Neural cell (in vitro differentiated cells): ENCODE measurements around the gene AK5. TPM values are rescaled to one million over a fixed set of nuclear protein-coding genes. Genes with fewer than 3 reads are reported as not detected.

ENCODE experiments used
- H2AFZ ChIP-seq: fragments of 200-600, 300-800 bp; sonication (generic), shearing (Covaris generic); 2 replicates; pipeline ENCODE4 v1.6.0; 2014; ENCODE audit warnings: low read depth, mild to moderate bottlenecking, antibody characterized with exemption, low read length, moderate library complexity
- H3F3A ChIP-seq: fragments of 200-600 bp; shearing (Covaris generic); 2 replicates; pipeline ENCODE4 v1.6.1; 2016; ENCODE audit warnings: mild to moderate bottlenecking, moderate library complexity, mixed read lengths, antibody characterized with exemption, low read length; ENCODE audit not compliant: insufficient read depth, poor library complexity, severe bottlenecking
- H3K27ac ChIP-seq: fragments of 200-600, 300-800 bp; sonication (generic), shearing (Covaris generic); 2 replicates; pipeline ENCODE4 v1.5.1; 2014; ENCODE audit warnings: mild to moderate bottlenecking, low read length, moderate library complexity
- H3K27me3 ChIP-seq: fragments of 300-800, 200-600 bp; sonication (generic), shearing (Covaris generic); 2 replicates; pipeline ENCODE4 v1.6.0; 2014; ENCODE audit warnings: mild to moderate bottlenecking, low read depth, low read length, moderate library complexity; ENCODE audit not compliant: insufficient read depth
- H3K36me3 ChIP-seq: fragments of 300-800, 200-600 bp; sonication (generic), shearing (Covaris generic); 2 replicates; pipeline ENCODE4 v1.5.1; 2014; ENCODE audit warnings: mild to moderate bottlenecking, antibody characterized with exemption, low read length, moderate library complexity; ENCODE audit not compliant: insufficient read depth
- H3K4me2 ChIP-seq: fragments of 300-800, 200-600 bp; sonication (generic), shearing (Covaris generic); 2 replicates; pipeline ENCODE4 v1.6.0; 2014; ENCODE audit warnings: mild to moderate bottlenecking, low read length
- H3K4me3 ChIP-seq: fragments of 300-800, 200-600 bp; sonication (generic), shearing (Covaris generic); 2 replicates; pipeline ENCODE4 v1.5.1; 2014; ENCODE audit warnings: mild to moderate bottlenecking, low read length, moderate library complexity
- H3K79me2 ChIP-seq: fragments of 200-600 bp; shearing (Covaris generic); replicated peaks from 2 replicates; pipeline ENCODE4 v1.6.0; 2014; ENCODE audit warnings: mild to moderate bottlenecking, low read length, moderate library complexity; ENCODE audit not compliant: insufficient read depth
- H3K9ac ChIP-seq: fragments of 300-800, 200-600 bp; sonication (generic), shearing (Covaris generic); 2 replicates; pipeline ENCODE4 v1.6.1; 2016; ENCODE audit warnings: mild to moderate bottlenecking, low read length, mixed read lengths
- H3K9me2 ChIP-seq: fragments of 200-600 bp; shearing (Covaris generic); 2 replicates; pipeline ENCODE4 v1.6.1; 2016; ENCODE audit warnings: mild to moderate bottlenecking, low read length, mixed read lengths; ENCODE audit not compliant: insufficient read depth
- H3K9me3 ChIP-seq: fragments of 200-600, 300-800 bp; sonication (generic), shearing (Covaris generic); 2 replicates; pipeline ENCODE4 v1.6.1; 2016; ENCODE audit warnings: mild to moderate bottlenecking, mixed run types, low read length, moderate library complexity, mixed read lengths
- H4K20me1 ChIP-seq: fragments of 200-600 bp; shearing (Covaris generic); 2 replicates; pipeline ENCODE4 v1.6.1; 2016; ENCODE audit warnings: mild to moderate bottlenecking, mixed run types; ENCODE audit not compliant: insufficient read depth
- EP300 ChIP-seq: fragments of 450-650 bp; conservative IDR thresholded peaks from 2 replicates; pipeline ENCODE4 v1.6.1; 2014; ENCODE audit warnings: antibody characterized with exemption, mild to moderate bottlenecking, moderate library complexity; ENCODE audit not compliant: poor library complexity, severe bottlenecking
- EZH2 ChIP-seq: fragments of 200-600, 300-800 bp; shearing (Covaris generic), sonication (generic); IDR thresholded peaks from 2 replicates; pipeline ENCODE4 v1.6.1; 2014; ENCODE audit warnings: antibody characterized with exemption, low read length, borderline replicate concordance, mild to moderate bottlenecking; ENCODE audit not compliant: insufficient read depth, poor library complexity, severe bottlenecking
- MXI1 ChIP-seq: fragments of 450-650 bp; conservative IDR thresholded peaks from 2 replicates; pipeline ENCODE4 v1.6.1; 2014; ENCODE audit warnings: antibody characterized with exemption, mild to moderate bottlenecking; ENCODE audit not compliant: poor library complexity, severe bottlenecking
- POLR2AphosphoS5 ChIP-seq: IDR thresholded peaks from 2 replicates; pipeline ENCODE4 v1.6.1; 2012
- RAD21 ChIP-seq: fragments of 450-650 bp; conservative IDR thresholded peaks from 2 replicates; pipeline ENCODE4 v1.6.1; 2014; ENCODE audit warnings: antibody characterized with exemption, mild to moderate bottlenecking, moderate library complexity
- SMC3 ChIP-seq: fragments of 450-650 bp; conservative IDR thresholded peaks from 2 replicates; pipeline ENCODE4 v1.6.1; 2014; ENCODE audit warnings: antibody characterized with exemption, mild to moderate bottlenecking, moderate library complexity; ENCODE audit not compliant: poor library complexity
- TAF1 ChIP-seq: IDR thresholded peaks from 2 replicates; pipeline ENCODE4 v1.6.1; 2012; ENCODE audit warnings: low read depth
- polyA plus RNA-seq: library from polyadenylated mRNA; depleted of rRNA; stranded (reverse); fragments of >200 nt; gene quantifications from 2 replicates; pipeline ENCODE4 v1.2.3, GENCODE V29; 2014
- TF ChIP-seq, protein P1 (sequence below): fragments of 450-650 bp; IDR thresholded peaks from 2 replicates; pipeline ENCODE4 v1.5.1; 2014; ENCODE audit warnings: antibody characterized with exemption, mild to moderate bottlenecking, moderate library complexity; ENCODE audit not compliant: poor library complexity, severe bottlenecking
- TF ChIP-seq, protein P2 (sequence below): IDR thresholded peaks from 2 replicates; pipeline ENCODE4 v1.6.1; 2012; ENCODE audit warnings: borderline replicate concordance

The AK5 gene
- polyA plus RNA-seq, 1 donor from 2014 or later, result 7.1 TPM

DNA sequence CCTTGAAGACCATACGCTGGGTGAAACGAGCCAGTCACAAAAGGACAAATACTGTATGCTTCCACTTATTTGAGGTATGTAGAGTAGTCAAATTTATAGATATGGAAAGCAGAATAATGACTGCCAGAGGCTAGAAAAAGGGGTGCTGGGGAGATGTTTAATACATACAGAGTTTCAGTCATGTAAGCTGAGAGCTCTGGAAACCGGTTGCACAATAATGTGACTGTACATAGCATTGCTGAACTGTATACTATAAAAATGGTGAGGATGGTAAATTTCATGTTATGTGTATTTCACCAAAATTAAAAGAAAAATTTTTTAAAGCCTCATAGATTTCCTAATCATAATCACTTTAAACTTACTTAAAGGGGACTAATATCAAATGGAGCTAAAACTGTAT, 289.8 kb downstream of the AK5 start:
- no peak overlapping the region for H3K9ac ChIP-seq
- H3K36me3 ChIP-seq, result peaks cover 5% of the 10 kb centered on the region
- H2AFZ ChIP-seq, result no peak overlapping the region
- no peak overlapping the region for H3K4me3 ChIP-seq
- no peaks in the 10 kb centered on the region for H3F3A ChIP-seq
- H3K27me3 ChIP-seq, result no peaks in the 10 kb centered on the region
- H3K27ac ChIP-seq, result no peak overlapping the region
- H3K9me2 ChIP-seq, result no peaks in the 10 kb centered on the region
- H3K9me3 ChIP-seq, result no peaks in the 10 kb centered on the region
- H4K20me1 ChIP-seq, result no peaks in the 10 kb centered on the region
- TF ChIP-seq TAF1 (no peak), POLR2AphosphoS5 (no peak), EZH2 (no peak), SMC3 (no peak), EP300 (no peak), MXI1 (no peak)
- TF ChIP-seq, protein P1, sequence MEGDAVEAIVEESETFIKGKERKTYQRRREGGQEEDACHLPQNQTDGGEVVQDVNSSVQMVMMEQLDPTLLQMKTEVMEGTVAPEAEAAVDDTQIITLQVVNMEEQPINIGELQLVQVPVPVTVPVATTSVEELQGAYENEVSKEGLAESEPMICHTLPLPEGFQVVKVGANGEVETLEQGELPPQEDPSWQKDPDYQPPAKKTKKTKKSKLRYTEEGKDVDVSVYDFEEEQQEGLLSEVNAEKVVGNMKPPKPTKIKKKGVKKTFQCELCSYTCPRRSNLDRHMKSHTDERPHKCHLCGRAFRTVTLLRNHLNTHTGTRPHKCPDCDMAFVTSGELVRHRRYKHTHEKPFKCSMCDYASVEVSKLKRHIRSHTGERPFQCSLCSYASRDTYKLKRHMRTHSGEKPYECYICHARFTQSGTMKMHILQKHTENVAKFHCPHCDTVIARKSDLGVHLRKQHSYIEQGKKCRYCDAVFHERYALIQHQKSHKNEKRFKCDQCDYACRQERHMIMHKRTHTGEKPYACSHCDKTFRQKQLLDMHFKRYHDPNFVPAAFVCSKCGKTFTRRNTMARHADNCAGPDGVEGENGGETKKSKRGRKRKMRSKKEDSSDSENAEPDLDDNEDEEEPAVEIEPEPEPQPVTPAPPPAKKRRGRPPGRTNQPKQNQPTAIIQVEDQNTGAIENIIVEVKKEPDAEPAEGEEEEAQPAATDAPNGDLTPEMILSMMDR, result no peak
- H3K4me2 ChIP-seq, result no peak overlapping the region
- H3K79me2 ChIP-seq, result no peaks in the 10 kb centered on the region

DNA sequence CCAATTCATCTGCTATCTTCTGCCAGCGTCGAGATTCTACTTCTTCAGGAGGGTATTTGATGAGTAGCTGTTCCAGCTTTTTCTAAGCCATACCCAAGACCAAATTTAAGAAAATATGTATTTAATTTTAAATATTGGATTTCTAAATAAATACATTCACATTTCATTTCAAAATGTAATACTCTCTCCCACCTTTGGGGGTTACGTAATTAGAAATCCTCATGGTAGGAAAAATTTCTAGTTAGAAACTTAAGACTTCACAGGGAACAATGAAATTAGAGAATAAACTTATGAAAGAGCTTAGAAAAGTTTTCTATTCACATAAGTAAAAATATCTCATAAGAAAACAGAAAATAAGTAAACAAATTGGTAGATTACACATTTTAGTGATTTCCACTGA, 297.7 kb downstream of the AK5 start:
- no peaks in the 10 kb centered on the region for H3K9me2 ChIP-seq
- H3K9me3 ChIP-seq, result no peaks in the 10 kb centered on the region
- H3K4me3 ChIP-seq, result no peak overlapping the region
- no peak overlapping the region for H3K9ac ChIP-seq
- H3K36me3 ChIP-seq, result peaks cover 5% of the 10 kb centered on the region
- H3K4me2 ChIP-seq, result no peak overlapping the region
- H3K27me3 ChIP-seq, result no peaks in the 10 kb centered on the region
- no peaks in the 10 kb centered on the region for H4K20me1 ChIP-seq
- no peak overlapping the region for H3K27ac ChIP-seq
- no peak overlapping the region for H2AFZ ChIP-seq
- no peaks in the 10 kb centered on the region for H3F3A ChIP-seq
- TF ChIP-seq POLR2AphosphoS5 (no peak), SMC3 (no peak), EZH2 (no peak), RAD21 (no peak), MXI1 (no peak), TAF1 (no peak), EP300 (no peak)
- TF ChIP-seq, protein P1, result no peak
- TF ChIP-seq, protein P2, sequence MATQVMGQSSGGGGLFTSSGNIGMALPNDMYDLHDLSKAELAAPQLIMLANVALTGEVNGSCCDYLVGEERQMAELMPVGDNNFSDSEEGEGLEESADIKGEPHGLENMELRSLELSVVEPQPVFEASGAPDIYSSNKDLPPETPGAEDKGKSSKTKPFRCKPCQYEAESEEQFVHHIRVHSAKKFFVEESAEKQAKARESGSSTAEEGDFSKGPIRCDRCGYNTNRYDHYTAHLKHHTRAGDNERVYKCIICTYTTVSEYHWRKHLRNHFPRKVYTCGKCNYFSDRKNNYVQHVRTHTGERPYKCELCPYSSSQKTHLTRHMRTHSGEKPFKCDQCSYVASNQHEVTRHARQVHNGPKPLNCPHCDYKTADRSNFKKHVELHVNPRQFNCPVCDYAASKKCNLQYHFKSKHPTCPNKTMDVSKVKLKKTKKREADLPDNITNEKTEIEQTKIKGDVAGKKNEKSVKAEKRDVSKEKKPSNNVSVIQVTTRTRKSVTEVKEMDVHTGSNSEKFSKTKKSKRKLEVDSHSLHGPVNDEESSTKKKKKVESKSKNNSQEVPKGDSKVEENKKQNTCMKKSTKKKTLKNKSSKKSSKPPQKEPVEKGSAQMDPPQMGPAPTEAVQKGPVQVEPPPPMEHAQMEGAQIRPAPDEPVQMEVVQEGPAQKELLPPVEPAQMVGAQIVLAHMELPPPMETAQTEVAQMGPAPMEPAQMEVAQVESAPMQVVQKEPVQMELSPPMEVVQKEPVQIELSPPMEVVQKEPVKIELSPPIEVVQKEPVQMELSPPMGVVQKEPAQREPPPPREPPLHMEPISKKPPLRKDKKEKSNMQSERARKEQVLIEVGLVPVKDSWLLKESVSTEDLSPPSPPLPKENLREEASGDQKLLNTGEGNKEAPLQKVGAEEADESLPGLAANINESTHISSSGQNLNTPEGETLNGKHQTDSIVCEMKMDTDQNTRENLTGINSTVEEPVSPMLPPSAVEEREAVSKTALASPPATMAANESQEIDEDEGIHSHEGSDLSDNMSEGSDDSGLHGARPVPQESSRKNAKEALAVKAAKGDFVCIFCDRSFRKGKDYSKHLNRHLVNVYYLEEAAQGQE, result no peak
- H3K79me2 ChIP-seq, result no peaks in the 10 kb centered on the region
